A673 (cell line): ENCODE results near the gene CPA4.

Source experiments
- EZH2 ChIP-seq: fragments of 200-600 bp; sonication (generic); IDR thresholded peaks from 2 replicates; pipeline ENCODE4 v1.6.1; 2017; ENCODE audit warnings: borderline replicate concordance, low read depth, mild to moderate bottlenecking, mixed read lengths, antibody characterized with exemption, low read length; ENCODE audit not compliant: poor library complexity, severe bottlenecking
- TF ChIP-seq, protein P1 (sequence below): fragments of 300-800, 200-600 bp; sonication (generic); conservative IDR thresholded peaks from 2 replicates; pipeline ENCODE4 v1.5.1; 2017; ENCODE audit warnings: low read depth, mild to moderate bottlenecking, antibody characterized with exemption, low read length, moderate library complexity, mixed read lengths

DNA sequence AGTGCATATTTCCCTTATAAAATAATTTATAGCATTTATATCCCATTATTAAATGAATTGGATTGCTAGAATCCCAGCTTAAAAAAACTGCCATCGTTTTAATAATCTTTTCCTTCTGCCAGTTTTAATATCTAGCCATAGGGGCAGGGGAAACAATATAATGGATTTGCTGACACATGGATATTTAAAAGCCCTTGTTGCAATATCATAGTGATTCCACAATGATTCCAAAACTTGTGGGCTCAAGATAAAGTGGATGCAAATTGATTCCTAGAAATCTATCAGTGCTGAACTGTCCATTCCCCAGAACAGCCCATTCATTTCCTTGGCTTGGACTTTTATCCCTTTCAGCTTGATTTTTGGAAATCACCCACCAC is 23.7 kb upstream of the CPA4 start:
- TF ChIP-seq, protein P1, sequence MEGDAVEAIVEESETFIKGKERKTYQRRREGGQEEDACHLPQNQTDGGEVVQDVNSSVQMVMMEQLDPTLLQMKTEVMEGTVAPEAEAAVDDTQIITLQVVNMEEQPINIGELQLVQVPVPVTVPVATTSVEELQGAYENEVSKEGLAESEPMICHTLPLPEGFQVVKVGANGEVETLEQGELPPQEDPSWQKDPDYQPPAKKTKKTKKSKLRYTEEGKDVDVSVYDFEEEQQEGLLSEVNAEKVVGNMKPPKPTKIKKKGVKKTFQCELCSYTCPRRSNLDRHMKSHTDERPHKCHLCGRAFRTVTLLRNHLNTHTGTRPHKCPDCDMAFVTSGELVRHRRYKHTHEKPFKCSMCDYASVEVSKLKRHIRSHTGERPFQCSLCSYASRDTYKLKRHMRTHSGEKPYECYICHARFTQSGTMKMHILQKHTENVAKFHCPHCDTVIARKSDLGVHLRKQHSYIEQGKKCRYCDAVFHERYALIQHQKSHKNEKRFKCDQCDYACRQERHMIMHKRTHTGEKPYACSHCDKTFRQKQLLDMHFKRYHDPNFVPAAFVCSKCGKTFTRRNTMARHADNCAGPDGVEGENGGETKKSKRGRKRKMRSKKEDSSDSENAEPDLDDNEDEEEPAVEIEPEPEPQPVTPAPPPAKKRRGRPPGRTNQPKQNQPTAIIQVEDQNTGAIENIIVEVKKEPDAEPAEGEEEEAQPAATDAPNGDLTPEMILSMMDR = no peak
- no peak for TF ChIP-seq EZH2
